SU-DHL-6 (cell line): ENCODE data around the gene CDH11.

Experiments used
- EZH2phosphoT487 ChIP-seq: fragments of 200-600 bp; sonication (generic), shearing (Covaris generic); conservative IDR thresholded peaks from 2 replicates; pipeline ENCODE4 v1.6.1; 2018; ENCODE audit warnings: mild to moderate bottlenecking, antibody characterized with exemption, low read length, moderate library complexity, mixed read lengths
- TF ChIP-seq, protein P1 (sequence below): fragments of 200-600 bp; sonication (generic); IDR thresholded peaks from one replicate; pipeline ENCODE4 v1.5.1; 2017; ENCODE audit warnings: antibody characterized with exemption, mild to moderate bottlenecking, low read length, moderate library complexity; ENCODE audit not compliant: insufficient read depth, poor library complexity, severe bottlenecking

DNA sequence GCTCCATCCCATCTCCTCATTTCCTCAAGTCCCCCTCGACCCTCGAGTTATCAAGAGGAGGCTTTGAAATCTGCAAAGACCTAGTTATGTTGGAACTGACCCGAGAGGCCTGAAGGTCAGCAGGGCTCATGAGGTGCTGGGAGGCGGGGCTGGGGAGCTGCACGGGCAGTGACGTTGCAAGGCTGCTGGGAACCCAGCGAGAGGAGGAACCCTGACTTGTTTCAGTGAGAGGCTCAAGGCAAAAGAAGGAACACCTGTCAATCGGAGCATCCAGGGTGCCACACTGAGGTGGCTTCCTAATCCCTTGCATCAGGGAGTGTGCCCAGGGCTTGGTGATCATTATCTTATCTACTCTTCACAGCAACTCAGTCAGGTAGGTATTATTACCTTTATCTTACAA, 86.9 kb downstream of the CDH11 start:
- TF ChIP-seq, protein P1, sequence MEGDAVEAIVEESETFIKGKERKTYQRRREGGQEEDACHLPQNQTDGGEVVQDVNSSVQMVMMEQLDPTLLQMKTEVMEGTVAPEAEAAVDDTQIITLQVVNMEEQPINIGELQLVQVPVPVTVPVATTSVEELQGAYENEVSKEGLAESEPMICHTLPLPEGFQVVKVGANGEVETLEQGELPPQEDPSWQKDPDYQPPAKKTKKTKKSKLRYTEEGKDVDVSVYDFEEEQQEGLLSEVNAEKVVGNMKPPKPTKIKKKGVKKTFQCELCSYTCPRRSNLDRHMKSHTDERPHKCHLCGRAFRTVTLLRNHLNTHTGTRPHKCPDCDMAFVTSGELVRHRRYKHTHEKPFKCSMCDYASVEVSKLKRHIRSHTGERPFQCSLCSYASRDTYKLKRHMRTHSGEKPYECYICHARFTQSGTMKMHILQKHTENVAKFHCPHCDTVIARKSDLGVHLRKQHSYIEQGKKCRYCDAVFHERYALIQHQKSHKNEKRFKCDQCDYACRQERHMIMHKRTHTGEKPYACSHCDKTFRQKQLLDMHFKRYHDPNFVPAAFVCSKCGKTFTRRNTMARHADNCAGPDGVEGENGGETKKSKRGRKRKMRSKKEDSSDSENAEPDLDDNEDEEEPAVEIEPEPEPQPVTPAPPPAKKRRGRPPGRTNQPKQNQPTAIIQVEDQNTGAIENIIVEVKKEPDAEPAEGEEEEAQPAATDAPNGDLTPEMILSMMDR = no peak
- TF ChIP-seq EZH2phosphoT487 = no peak
